ENCODE measurements around the gene ING3. TPM values are rescaled to one million over a fixed set of nuclear protein-coding genes. Genes with fewer than 3 reads are reported as not detected.

The ING3 gene
- total RNA-seq, 4 donors from 2014 or later = 11.2 to 23.0 (median 16.7) TPM

DNA sequence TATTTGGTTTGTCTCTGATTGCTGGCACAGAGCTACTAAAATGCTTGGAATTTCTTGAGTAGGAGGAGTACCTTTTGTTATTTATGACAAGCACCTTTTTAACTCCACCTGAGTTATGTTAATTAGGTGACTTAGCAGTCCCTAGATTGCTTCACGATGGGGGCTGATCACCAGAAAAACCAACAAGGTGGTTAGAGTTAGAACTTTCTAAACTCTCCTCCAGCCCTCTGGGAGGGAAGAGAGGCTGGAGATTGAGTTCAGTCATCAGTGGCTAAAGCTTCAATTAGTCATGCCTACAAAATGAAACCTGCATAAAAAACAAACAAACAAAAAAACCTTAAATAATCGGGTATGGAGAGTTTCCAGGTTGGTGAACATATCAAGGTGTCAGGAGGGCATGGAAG is 23.6 kb upstream of the ING3 start:
- Histone ChIP-seq H3K4me1 (no peaks in the 10 kb centered on the region), H3K36me3 (no peaks in the 10 kb centered on the region), H3K27ac (no peak overlapping the region), H3K27me3 (no peaks in the 10 kb centered on the region), H3K9me3 (no peaks in the 10 kb centered on the region), H3K4me3 (no peak overlapping the region)
- 37 to 63% methylated on average over 1 to 2 of the region's 2 CpGs for WGBS, 2 donors (ENCODE audit: low coverage in 1 of 2)
- TF ChIP-seq, protein P1, sequence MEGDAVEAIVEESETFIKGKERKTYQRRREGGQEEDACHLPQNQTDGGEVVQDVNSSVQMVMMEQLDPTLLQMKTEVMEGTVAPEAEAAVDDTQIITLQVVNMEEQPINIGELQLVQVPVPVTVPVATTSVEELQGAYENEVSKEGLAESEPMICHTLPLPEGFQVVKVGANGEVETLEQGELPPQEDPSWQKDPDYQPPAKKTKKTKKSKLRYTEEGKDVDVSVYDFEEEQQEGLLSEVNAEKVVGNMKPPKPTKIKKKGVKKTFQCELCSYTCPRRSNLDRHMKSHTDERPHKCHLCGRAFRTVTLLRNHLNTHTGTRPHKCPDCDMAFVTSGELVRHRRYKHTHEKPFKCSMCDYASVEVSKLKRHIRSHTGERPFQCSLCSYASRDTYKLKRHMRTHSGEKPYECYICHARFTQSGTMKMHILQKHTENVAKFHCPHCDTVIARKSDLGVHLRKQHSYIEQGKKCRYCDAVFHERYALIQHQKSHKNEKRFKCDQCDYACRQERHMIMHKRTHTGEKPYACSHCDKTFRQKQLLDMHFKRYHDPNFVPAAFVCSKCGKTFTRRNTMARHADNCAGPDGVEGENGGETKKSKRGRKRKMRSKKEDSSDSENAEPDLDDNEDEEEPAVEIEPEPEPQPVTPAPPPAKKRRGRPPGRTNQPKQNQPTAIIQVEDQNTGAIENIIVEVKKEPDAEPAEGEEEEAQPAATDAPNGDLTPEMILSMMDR (IDR thresholded peaks at IDR 0.05) = no peak
- no peak for TF ChIP-seq POLR2A (IDR thresholded peaks at IDR 0.05)
- no peak for TF ChIP-seq POLR2AphosphoS5 (IDR thresholded peaks at IDR 0.05)
- no peak for ATAC-seq

DNA sequence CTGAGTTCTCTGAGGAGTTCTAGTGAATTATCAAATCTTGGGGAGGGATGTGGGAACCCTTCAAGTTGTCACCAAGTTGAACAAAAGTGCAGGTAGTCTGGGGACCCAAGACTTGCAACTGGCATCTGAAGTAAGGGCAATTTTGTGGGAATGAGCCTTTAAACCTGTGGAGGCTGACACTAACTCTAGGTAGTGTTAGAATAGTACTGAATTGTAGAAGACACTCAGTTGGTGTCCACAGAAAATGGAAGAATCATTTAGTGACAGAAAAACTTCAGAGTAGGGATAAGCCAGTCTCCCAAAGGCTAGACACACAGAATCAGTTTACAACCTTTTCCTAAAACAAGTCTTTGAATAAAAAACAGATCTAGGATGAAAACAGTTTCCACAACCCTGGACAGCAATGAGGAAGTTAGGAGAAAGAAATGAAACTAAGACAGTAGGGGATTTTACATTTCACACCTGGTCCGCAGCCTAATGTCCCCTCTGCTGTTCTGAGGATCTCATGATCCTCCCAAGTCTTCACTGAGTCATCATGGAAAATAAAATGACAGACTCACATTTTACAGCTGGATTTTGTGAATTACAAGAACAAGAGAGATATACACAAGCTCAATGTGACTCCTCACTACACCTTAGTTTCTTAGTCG is 23.0 kb upstream of the ING3 start:
- TF ChIP-seq POLR2A (IDR thresholded peaks at IDR 0.05) = no peak
- TF ChIP-seq, protein P1 (IDR thresholded peaks at IDR 0.05) = no peak
- no peak for TF ChIP-seq POLR2AphosphoS5 (IDR thresholded peaks at IDR 0.05)
- no peak for TF ChIP-seq EP300 (IDR thresholded peaks at IDR 0.05)
- ATAC-seq = no peak
- WGBS, 2 donors (ENCODE audit: low coverage in 1 of 2) = 79 to 85% methylated on average over 1 to 2 of the region's 2 CpGs
- no peaks in the 10 kb centered on the region for H3K27me3 ChIP-seq
- H3K4me1 ChIP-seq = no peaks in the 10 kb centered on the region
- H3K27ac ChIP-seq = no peak overlapping the region
- no peaks in the 10 kb centered on the region for H3K36me3 ChIP-seq
- no peak overlapping the region for H3K4me3 ChIP-seq
- no peaks in the 10 kb centered on the region for H3K9me3 ChIP-seq

DNA sequence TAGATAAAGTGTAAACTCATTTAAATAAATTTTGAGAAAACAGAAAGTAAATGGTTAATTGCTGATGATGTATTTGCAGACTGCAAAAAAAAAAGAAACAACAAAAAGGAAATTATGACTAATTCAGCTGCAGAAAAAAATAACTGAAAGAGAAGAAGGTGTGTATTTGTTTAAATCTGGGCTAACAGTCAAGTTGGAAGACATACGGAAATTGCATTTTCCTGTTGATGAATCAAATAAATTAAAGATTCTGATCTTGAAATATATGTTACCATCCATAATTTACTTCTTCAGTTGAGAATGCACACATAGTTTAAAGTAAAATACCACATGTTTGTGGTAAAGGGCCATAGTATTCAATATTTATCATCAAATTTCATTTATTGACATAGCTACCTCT is 19.3 kb upstream of the ING3 start:
- 25 to 32% methylated on average over 1 of the region's 1 CpG for WGBS, 2 donors (ENCODE audit: low coverage in 1 of 2)
- no peak overlapping the region for H3K4me3 ChIP-seq
- no peak overlapping the region for H3K27ac ChIP-seq
- no peaks in the 10 kb centered on the region for H3K4me1 ChIP-seq
- H3K9me3 ChIP-seq = no peaks in the 10 kb centered on the region
- no peaks in the 10 kb centered on the region for H3K36me3 ChIP-seq
- ATAC-seq = no peak
- H3K27me3 ChIP-seq = no peaks in the 10 kb centered on the region
- TF ChIP-seq POLR2AphosphoS5 (IDR thresholded peaks at IDR 0.05) = no peak
- TF ChIP-seq, protein P1 (IDR thresholded peaks at IDR 0.05) = no peak
- no peak for TF ChIP-seq POLR2A (IDR thresholded peaks at IDR 0.05)
- TF ChIP-seq EP300 (IDR thresholded peaks at IDR 0.05) = no peak

DNA sequence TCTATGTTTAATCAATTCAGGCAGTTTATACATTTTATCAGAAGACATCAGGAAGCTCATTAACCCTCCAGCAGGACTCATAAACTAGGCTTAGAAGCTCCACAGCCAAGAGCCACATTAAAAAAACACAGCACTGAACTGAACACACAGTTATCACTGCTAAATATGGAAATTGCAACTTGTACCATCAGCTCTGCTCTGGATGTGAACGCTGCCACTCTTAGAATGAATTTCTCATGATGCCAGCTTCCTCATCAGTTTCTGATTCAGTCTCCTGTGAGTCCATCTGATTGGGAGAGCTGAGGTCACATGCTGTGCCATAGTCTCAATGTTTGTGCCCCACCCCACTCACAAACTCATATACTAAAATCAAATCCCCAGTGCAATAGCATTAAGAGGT is 17.1 kb upstream of the ING3 start:
- WGBS, 2 donors (ENCODE audit: low coverage in 1 of 2) = 67% methylated on average over 1 of the region's 1 CpG; no CpG with 5 or more reads in 1 of the 2 donors
- ATAC-seq = no peak
- Histone ChIP-seq H3K4me3 (no peak overlapping the region), H3K27me3 (no peaks in the 10 kb centered on the region), H3K9me3 (no peaks in the 10 kb centered on the region), H3K36me3 (no peaks in the 10 kb centered on the region), H3K27ac (no peak overlapping the region), H3K4me1 (no peaks in the 10 kb centered on the region)
- TF ChIP-seq EP300 (IDR thresholded peaks at IDR 0.05) (no peak), POLR2A (IDR thresholded peaks at IDR 0.05) (no peak), POLR2AphosphoS5 (IDR thresholded peaks at IDR 0.05) (no peak)
- TF ChIP-seq, protein P1 (IDR thresholded peaks at IDR 0.05) = no peak

DNA sequence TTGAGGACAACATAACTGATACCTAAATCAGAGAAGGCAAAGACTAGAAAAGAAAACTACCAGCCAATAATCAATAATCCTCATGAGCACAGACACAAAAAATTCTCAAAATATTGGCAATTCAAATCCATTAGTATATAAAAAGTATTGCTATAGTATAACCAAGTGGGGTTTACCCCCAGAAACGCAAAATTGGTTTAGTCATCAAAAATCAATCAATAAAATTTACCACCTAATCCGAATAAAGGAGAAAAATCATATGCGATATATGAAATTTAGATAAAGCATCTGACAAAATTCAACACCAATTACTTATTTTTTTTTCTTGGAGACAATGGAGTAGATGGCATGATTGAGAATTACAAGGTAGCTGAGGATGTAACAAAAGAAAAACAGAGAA is 11.2 kb upstream of the ING3 start:
- 74 to 100% methylated on average over 1 to 3 of the region's 3 CpGs for WGBS, 2 donors (ENCODE audit: low coverage in 1 of 2)
- no peak for ATAC-seq
- Histone ChIP-seq H3K4me1 (no peaks in the 10 kb centered on the region), H3K9me3 (no peaks in the 10 kb centered on the region), H3K27me3 (no peaks in the 10 kb centered on the region), H3K4me3 (no peak overlapping the region), H3K27ac (no peak overlapping the region), H3K36me3 (no peaks in the 10 kb centered on the region)
- TF ChIP-seq EP300 (IDR thresholded peaks at IDR 0.05) (no peak), POLR2AphosphoS5 (IDR thresholded peaks at IDR 0.05) (no peak), POLR2A (IDR thresholded peaks at IDR 0.05) (no peak)
- TF ChIP-seq, protein P1 (IDR thresholded peaks at IDR 0.05) = no peak
